Upper lobe of left lung (tissue), 4 donors: ENCODE results near the gene FBXL22.

Experiments used
- CTCF ChIP-seq, 6 experiments: fragments of 450-650 bp in 4 of 6; fragments of 200-600 bp in 2 of 6; sonication (generic) in 2 of 6; IDR thresholded peaks; one replicate each; pipeline ENCODE4 v1.5.1; 2016 to 2019; ENCODE audit warnings: antibody characterized with exemption in 6 of 6
- EP300 ChIP-seq, 4 donors: sonication (generic); formaldehyde crosslinking; IDR thresholded peaks; one replicate each; pipeline ENCODE4 v1.5.1; 2017; ENCODE audit warnings: antibody characterized with exemption in 4 of 4, control low read depth in 2 of 4
- POLR2A ChIP-seq, 4 donors: fragments of 450-650 bp; IDR thresholded peaks; one replicate each; pipeline ENCODE4 v1.5.1; 2016 to 2017; ENCODE audit warnings: antibody characterized with exemption in 4 of 4, mild to moderate bottlenecking in 2 of 4
- POLR2AphosphoS5 ChIP-seq, 2 donors: sonication (generic); formaldehyde crosslinking; IDR thresholded peaks; one replicate each; pipeline ENCODE4 v1.5.1; 2017; ENCODE audit warnings: antibody characterized with exemption in 2 of 2

GRCh38 chr15:63599401-63600000 is 2.3 kb downstream of the FBXL22 start:
- TF ChIP-seq POLR2A (IDR thresholded peaks at IDR 0.05): no peak
- TF ChIP-seq POLR2AphosphoS5 (IDR thresholded peaks at IDR 0.05): no peak
- TF ChIP-seq CTCF (IDR thresholded peaks at IDR 0.05): peak; percentile 24 to 81 (median 60)
- TF ChIP-seq EP300 (IDR thresholded peaks at IDR 0.05): no peak
